ENCODE data around the gene PLEKHH1.

Gene PLEKHH1

GRCh38 chr14:67581643-67582042 is 48.6 kb downstream of the PLEKHH1 start:
- TF ChIP-seq GATA2 (IDR thresholded peaks at IDR 0.05; ENCODE audit: low read depth, low read length) = no peak
- TF ChIP-seq GATA3 (IDR thresholded peaks at IDR 0.05; ENCODE audit: low read depth, low read length) = no peak

DNA sequence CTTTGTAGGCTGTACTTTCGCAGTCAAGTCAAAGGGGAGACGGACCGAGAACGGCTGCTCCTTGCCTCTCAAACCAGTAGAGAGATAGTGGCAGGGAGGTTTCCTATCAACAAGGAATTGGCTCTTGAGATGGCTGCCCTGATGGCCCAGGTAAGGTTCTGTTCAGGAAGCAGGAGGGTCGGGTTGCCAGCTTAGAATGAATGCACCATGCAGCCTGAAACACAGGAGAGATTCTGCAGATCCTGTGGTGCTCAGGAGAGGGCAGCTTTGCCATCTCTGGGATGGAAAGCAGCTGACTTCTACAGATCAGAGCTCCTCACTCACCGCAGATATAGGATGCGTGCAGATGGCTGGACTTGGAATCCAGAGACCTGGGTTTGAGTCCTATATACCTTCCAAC is 49.0 kb downstream of the PLEKHH1 start:
- TF ChIP-seq GATA2 (IDR thresholded peaks at IDR 0.05; ENCODE audit: low read depth, low read length) (no peak), GATA3 (IDR thresholded peaks at IDR 0.05; ENCODE audit: low read depth, low read length) (no peak)

DNA sequence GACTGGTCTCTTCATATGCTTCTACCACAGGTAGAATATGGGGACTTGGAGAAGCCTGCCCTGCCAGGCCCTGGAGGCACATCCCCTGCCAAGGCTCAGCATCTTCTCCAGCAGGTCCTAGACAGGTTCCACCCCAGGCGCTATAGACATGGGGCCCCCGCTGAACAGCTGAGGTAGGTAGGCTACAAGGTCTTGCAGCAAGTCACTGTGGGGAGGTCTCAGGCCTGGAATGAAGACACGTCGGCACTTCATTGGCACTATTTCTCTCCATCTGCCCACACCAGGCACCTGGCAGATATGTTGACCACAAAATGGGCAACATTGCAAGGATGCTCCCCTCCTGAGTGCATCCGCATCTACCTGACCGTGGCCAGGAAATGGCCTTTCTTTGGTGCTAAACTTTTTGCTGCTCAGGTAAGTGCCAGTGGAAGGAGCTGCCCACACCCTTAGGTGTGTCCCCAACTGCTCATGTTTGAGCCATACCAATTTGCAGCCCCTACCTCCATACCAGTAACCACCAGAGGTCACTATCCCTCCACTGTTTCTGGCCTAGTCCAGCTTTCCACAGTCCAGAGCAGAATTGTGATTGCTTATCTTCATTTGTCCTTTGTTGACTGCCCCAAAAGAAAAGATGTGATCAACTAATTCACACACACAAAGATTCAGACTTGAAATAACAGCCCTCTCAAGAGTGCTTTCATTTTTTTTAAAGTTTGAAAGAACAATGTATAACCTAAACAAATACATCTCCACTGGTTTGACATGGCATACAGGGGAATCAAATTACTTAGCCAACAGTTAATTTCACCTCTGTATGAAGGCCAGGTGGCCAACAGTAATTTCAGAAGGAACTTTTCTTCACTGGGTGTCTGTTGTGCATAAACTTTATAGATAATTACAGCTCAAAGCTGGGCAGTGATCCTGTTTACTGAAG is 50.9 kb downstream of the PLEKHH1 start:
- TF ChIP-seq GATA3 (IDR thresholded peaks at IDR 0.05; ENCODE audit: low read depth, low read length) = no peak
- TF ChIP-seq GATA2 (IDR thresholded peaks at IDR 0.05; ENCODE audit: low read depth, low read length) = 0 out of 2 replicates have a peak, but pooled peaks have one; percentile 17

- TF ChIP-seq GATA2 (IDR thresholded peaks at IDR 0.05; ENCODE audit: low read depth, low read length) = no peak
- TF ChIP-seq GATA3 (IDR thresholded peaks at IDR 0.05; ENCODE audit: low read depth, low read length) = no peak
These were observed 51.9 kb downstream of the PLEKHH1 start for GRCh38 chr14:67584978-67585377.

- TF ChIP-seq GATA2 (IDR thresholded peaks at IDR 0.05; ENCODE audit: low read depth, low read length) = no peak
- no peak for TF ChIP-seq GATA3 (IDR thresholded peaks at IDR 0.05; ENCODE audit: low read depth, low read length)
These were observed 53.3 kb downstream of the PLEKHH1 start for GRCh38 chr14:67586369-67586768.

GRCh38 chr14:67589204-67589770 is 56.2 kb downstream of the PLEKHH1 start:
- TF ChIP-seq GATA3 (IDR thresholded peaks at IDR 0.05; ENCODE audit: low read depth, low read length) (no peak), GATA2 (IDR thresholded peaks at IDR 0.05; ENCODE audit: low read depth, low read length) (no peak)

DNA sequence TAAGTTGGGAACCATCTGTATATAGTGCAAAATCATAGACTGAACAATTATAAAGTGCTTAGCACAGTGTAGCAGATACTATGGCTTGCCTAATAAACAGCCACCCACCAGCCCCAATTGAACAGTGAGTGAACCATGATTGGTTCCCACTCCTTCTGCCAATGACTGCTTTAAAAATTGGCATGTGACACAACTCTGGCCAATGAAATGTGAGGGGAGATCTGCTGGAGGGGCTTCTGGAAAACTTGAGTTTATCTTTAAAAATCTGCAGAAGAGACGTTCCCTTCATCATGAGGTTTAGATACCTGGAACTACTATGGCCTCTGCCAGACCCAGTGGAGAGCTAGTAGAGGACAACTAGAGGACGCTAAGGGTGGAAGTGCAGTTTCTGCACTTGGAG is 62.3 kb downstream of the PLEKHH1 start:
- TF ChIP-seq GATA2 (IDR thresholded peaks at IDR 0.05; ENCODE audit: low read depth, low read length) (no peak), GATA3 (IDR thresholded peaks at IDR 0.05; ENCODE audit: low read depth, low read length) (no peak)

GRCh38 chr14:67599698-67600561 is 66.8 kb downstream of the PLEKHH1 start, which contains the start of gene PIGH:
TSS of gene PIGH (minus strand) at chr14:67600268. CDS start at chr14:67600203, 65 bp downstream.
- TF ChIP-seq GATA2 (IDR thresholded peaks at IDR 0.05; ENCODE audit: low read depth, low read length) (no peak), GATA3 (IDR thresholded peaks at IDR 0.05; ENCODE audit: low read depth, low read length) (no peak)

- no peak for TF ChIP-seq GATA2 (IDR thresholded peaks at IDR 0.05; ENCODE audit: low read depth, low read length)
- TF ChIP-seq GATA3 (IDR thresholded peaks at IDR 0.05; ENCODE audit: low read depth, low read length) = no peak
These were observed 69.0 kb downstream of the PLEKHH1 start for GRCh38 chr14:67602076-67602475.

- TF ChIP-seq GATA2 (IDR thresholded peaks at IDR 0.05; ENCODE audit: low read depth, low read length) (no peak), GATA3 (IDR thresholded peaks at IDR 0.05; ENCODE audit: low read depth, low read length) (no peak)
These were observed 70.0 kb downstream of the PLEKHH1 start for GRCh38 chr14:67602995-67603545.

DNA sequence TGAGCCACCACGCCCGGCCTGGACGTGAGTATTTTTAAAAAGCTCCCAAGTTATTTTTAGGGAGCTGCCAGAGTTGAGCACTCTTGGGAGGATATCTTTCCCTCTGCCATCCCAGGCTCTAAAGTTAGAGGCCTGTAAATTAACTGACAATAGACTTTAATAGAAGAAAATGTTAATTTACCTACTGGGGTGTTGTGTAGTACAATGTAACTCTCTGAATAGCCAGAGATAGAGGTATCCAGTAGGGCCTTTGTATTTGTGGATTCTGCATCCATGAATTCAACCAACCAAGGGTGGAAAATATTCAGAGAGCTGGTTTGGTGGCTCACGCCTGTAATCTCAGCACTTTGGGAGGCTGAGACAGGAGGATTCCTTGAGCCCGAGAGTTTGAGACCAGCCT is 74.6 kb downstream of the PLEKHH1 start:
- TF ChIP-seq GATA3 (IDR thresholded peaks at IDR 0.05; ENCODE audit: low read depth, low read length) = no peak
- TF ChIP-seq GATA2 (IDR thresholded peaks at IDR 0.05; ENCODE audit: low read depth, low read length) = no peak

DNA sequence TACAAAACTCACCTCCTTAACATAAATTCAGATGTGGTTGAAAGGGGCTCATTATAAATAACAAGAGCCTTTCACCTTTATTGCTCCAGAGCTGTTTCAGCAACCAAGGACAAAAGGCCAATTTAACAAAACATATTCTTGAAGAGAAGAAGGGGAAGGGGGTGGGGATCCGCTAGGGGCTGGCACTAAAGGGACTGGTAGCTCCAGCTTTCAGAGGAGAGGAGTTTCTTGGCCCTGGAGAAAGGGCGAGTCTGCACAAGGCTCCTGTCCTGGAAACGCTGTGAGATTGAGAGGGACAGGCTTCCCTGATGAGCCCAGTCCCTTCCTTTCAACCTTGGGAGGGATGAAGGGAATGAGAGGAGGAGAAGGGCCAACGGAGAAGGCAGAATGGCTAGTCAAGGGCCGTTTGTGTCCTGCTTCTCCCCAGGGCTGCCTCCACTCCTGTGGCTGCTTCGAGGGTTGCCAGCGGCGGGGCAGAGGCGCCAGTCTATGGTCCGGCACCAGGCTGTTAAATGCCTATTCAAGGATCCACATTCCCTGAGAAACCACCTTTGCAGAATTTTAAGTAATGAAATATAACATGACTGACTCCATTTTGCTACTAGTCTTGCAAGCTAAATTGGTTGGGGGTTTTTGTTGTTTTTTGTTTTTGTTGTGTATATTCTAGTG is 76.7 kb downstream of the PLEKHH1 start:
- no peak for TF ChIP-seq GATA2 (IDR thresholded peaks at IDR 0.05; ENCODE audit: low read depth, low read length)
- TF ChIP-seq GATA3 (IDR thresholded peaks at IDR 0.05; ENCODE audit: low read depth, low read length) = no peak

DNA sequence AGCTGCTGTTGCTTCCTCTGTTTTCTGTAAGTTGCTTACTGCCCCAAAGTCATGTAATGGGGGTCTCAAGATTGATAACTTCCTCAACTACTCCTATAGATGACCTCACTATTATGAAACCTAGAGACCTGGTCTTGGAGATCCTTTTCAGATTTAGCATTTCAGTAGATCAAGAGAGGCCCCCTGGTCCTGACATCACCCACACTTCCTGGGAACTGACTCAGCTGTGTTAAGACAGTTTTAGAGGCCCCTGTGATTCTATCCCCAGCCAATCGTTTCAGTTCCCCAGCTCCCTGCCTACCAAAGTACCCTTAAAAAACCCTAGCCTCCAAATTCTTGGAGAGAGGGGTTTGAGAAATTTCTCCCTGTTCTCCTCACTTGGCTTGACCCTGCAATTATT is 77.4 kb downstream of the PLEKHH1 start:
- TF ChIP-seq GATA3 (IDR thresholded peaks at IDR 0.05; ENCODE audit: low read depth, low read length) (no peak), GATA2 (IDR thresholded peaks at IDR 0.05; ENCODE audit: low read depth, low read length) (no peak)
